ENCODE data around the gene HCRT. TPM values are rescaled to one million over a fixed set of nuclear protein-coding genes. Genes with fewer than 3 reads are reported as not detected.
"Not testable (repeated sequence)": the region's sequence is repeated elsewhere in the genome, so short reads cannot be mapped to it uniquely, and the experiment has no call there.

HCRT gene
- total RNA-seq, 1 donor from 2014 or later = not detected

GRCh38 chr17:42163113-42163512 lies 22.1 kb downstream of the HCRT start:
- intact Hi-C loops (cut with DNase I) = no loop called here
- no peak for DNase-seq
- ATAC-seq (ENCODE audit: poor library complexity) = no peak

GRCh38 chr17:42160531-42160910 lies 24.7 kb downstream of the HCRT start:
- ATAC-seq (ENCODE audit: poor library complexity) (no peak), DNase-seq (no peak)
- intact Hi-C loops (cut with DNase I) = no loop called here

- no peak for ATAC-seq (ENCODE audit: poor library complexity)
- no peak for DNase-seq
- intact Hi-C loops (cut with DNase I) = no loop called here
Observed at GRCh38 chr17:42159796-42160530, 25.3 kb downstream of the HCRT start.

- intact Hi-C loops (cut with DNase I) = no loop called here
Observed at GRCh38 chr17:42155614-42156045, 29.6 kb downstream of the HCRT start.

GRCh38 chr17:42153919-42154742 lies 31.1 kb downstream of the HCRT start:
- intact Hi-C loops (cut with DNase I) = no loop called here
- ATAC-seq (ENCODE audit: poor library complexity) = no peak
- DNase-seq = no peak

More at GRCh38 chr17:42155614-42156045, 29.6 kb downstream of the HCRT start:
- no peak for ATAC-seq (ENCODE audit: poor library complexity)
- DNase-seq = no peak

- intact Hi-C loops (cut with DNase I) = no loop called here
- DNase-seq (no peak), ATAC-seq (ENCODE audit: poor library complexity) (no peak)
Observed at GRCh38 chr17:42146911-42147607, 38.2 kb downstream of the HCRT start.

DNA sequence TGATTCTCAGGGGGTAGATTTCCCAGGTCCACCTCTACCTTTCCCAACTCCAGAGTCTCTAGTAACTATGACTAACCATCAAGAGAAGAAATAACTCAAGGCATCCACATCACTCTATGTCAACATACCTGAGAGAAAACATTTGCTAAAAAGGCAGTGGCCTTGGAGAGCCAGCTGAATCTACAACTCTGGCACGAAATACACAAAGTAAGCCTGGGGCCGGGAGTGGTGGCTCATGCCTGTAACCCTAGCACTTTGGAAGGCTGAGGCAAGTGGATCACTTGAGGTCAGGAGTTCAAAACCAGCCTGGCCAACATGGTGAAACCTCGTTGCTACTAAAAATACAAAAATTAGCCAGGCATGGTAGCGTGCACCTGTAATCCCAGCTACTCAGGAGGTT lies 42.1 kb downstream of the HCRT start:
- DNase-seq; intact Hi-C loops (cut with DNase I); ATAC-seq (ENCODE audit: poor library complexity): not testable (repeated sequence)

DNA sequence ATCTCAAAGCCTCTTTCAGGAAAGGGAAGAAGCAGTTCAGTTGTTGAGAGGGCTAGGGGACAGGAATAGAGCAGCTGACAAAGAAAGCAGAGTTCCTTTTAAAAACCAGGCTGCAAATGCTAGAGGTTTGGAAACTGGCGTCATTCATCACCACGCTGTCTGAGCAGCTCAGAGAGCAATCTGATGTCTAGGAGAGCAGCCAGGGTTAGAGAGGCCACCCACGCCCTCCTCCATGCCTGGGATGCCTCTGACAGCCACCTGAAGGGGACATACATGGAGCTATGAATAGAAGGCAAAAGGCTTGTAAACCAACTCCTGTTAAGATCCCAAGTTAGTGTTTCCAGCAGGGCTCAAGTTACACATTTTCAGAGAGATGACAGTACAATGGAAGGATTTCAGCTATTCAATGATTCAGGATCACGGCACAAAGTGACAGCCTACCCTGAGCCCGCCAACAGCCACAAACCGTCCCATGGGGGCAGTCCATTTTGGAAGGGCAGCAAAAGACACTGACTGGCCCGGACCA lies 42.8 kb downstream of the HCRT start:
- intact Hi-C loops (cut with DNase I) = no loop called here
- peak; percentile 69 for ATAC-seq (ENCODE audit: poor library complexity)
- no peak for DNase-seq

DNA sequence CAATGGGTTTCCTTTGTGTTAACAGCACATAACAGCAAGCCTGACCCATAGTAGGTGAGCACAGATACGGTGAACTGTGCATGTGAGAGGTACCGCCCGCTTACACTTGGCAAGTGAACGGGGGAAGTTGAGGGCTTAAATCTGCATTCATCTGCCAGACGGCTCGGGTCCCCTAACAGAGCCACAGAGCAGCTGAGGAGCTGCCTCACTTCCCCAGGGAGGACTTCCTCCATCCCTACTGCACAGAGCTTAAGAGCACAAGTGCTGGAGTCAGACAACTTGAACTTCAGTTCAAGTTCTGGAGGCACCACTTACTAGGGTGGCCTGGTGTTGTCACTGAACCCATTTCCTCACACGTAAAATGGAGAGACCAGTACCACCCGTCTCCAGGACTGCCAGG lies 43.9 kb downstream of the HCRT start:
- intact Hi-C loops (cut with DNase I) = no loop called here
- ATAC-seq (ENCODE audit: poor library complexity) = no peak
- no peak for DNase-seq

GRCh38 chr17:42140690-42141089 lies 44.6 kb downstream of the HCRT start:
- intact Hi-C loops (cut with DNase I); ATAC-seq (ENCODE audit: poor library complexity); DNase-seq: not testable (repeated sequence)

DNA sequence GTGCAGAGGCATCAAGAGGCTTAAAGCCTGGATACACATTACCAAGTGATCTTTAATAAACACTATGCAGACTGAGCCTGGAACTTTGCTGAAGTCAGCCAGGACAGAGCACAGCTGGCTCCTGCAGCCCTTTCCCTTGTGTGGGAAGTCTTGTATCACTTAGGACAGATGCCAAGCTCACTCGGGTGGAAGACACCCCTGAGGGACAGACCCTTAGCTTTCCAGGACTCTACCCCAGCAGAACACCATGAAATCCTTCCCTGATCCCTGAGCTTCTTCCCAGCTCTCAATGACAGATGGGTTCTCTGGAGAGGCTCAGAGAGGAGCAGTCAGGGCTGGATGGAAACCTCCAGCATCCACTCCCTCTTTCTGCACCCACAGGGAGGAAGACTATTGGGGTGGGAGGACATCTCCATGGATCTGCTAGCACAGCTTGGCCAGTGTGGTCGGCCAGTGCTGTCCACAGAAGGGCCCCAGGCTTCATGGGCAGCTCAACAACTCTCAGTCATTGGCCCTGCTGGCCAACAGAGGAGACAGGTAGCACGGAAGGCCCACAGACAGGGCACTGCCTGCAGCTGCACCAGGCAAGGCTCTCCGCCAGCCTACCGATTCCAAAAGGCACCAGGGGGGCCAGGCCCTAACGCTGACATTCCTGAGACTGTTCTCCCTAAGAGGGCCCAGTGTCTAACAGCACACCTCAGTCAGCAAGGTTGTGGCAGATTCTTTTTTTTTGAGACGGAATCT lies 46.3 kb downstream of the HCRT start:
- intact Hi-C loops (cut with DNase I) = no loop called here
- peak; percentile 6 for ATAC-seq (ENCODE audit: poor library complexity)
- DNase-seq = no peak

GRCh38 chr17:42136654-42137051 lies 48.6 kb downstream of the HCRT start:
- DNase-seq (no peak), ATAC-seq (ENCODE audit: poor library complexity) (no peak)
- intact Hi-C loops (cut with DNase I) = no loop called here

DNA sequence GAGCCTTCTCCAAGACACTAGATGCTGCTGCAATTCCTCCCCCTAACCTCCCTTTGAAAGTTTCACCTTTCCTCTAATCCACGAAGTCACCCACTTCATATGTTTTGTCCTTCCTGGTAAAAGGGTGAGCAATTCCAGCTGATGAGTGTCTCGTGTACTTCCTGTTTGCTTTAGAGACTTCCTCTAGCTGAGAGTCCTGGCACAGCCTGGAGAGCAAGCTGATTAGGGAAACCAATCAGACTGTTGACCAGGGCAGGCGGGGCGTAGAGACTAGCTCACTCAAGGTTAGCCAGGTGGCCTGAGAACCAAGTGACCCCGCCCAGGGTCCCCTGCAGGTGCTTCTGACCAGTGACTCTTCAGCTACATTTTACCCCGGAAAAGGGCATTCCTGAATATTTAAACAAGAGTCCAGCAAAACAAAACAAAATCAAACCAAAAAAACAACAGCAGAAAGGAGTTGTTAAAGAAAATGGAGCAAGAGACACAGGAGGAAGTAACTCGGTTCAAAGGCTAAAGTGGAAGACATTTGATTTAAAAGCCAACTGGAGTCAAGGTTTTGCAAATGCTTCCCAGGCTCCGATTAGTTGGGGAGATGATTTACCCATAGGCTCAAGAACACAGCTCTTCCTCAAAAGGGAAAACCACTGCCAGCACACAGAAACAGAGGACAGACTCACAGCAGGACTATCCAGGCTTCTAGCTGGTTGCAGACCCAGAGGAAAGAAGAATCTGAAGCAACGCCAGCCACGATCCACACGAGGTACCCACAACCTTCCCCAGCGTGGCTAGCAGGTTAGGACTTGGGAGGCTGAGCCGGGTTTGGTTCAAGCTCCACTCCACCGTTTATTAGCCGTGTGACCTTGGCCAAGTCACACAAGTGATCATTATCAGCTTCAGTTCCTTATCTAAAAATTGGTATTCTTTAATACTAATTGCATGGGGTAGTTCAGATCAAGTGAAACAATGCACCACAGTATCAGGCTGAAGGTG lies 49.3 kb downstream of the HCRT start:
- intact Hi-C loops (cut with DNase I) = no loop called here
- peak; percentile 83 for ATAC-seq (ENCODE audit: poor library complexity)

GRCh38 chr17:42135151-42135550 lies 50.1 kb downstream of the HCRT start:
- ATAC-seq (ENCODE audit: poor library complexity) (no peak), DNase-seq (no peak)
- intact Hi-C loops (cut with DNase I) = no loop called here

More for the DNA sequence above, 49.3 kb downstream of the HCRT start:
- peak; percentile 80 for DNase-seq

Data from Right ventricle myocardium superior (tissue), 1 donor.